Type B pancreatic cell (in vitro differentiated cells): ENCODE measurements around the gene TBCCD1. TPM values are rescaled to one million over a fixed set of nuclear protein-coding genes. Genes with fewer than 3 reads are reported as not detected.
"Not testable (repeated sequence)": the region's sequence is repeated elsewhere in the genome, so short reads cannot be mapped to it uniquely, and the experiment has no call there.

Source experiments
- DNase-seq: peaks from one replicate; pipeline ENCODE4 v3.0.0; 2021; ENCODE audit warnings: mixed read lengths; ENCODE audit not compliant: unreplicated experiment; ENCODE audit errors: extremely low spot score
- H3K27ac Mint-ChIP-seq: 2 replicates; pipeline ENCODE4 v1.8.0; 2021; ENCODE audit warnings: mild to moderate bottlenecking, mixed read lengths
- H3K27me3 Mint-ChIP-seq: 2 replicates; pipeline ENCODE4 v1.8.0; 2021; ENCODE audit warnings: mixed read lengths
- H3K36me3 Mint-ChIP-seq: 2 replicates; pipeline ENCODE4 v1.8.0; 2021; ENCODE audit warnings: mixed read lengths
- H3K4me1 Mint-ChIP-seq: one replicate; pipeline ENCODE4 v1.8.0; 2021; ENCODE audit warnings: mixed read lengths; ENCODE audit not compliant: unreplicated experiment
- H3K4me3 Mint-ChIP-seq: 2 replicates; pipeline ENCODE4 v1.8.0; 2021; ENCODE audit warnings: mild to moderate bottlenecking, mixed read lengths
- H3K9me3 Mint-ChIP-seq: 2 replicates; pipeline ENCODE4 v1.8.0; 2021; ENCODE audit warnings: mixed read lengths
- CTCF ChIP-seq: fragments of 200-600 bp; sonication (generic); conservative IDR thresholded peaks from 2 replicates; pipeline ENCODE4 v1.5.0; 2021; ENCODE audit warnings: antibody characterized with exemption, mild to moderate bottlenecking
- total RNA-seq: library from RNA; stranded (reverse); gene quantifications from 2 replicates; pipeline ENCODE4 v1.2.1, GENCODE V29; 2021; ENCODE audit warnings: low replicate concordance

The TBCCD1 gene
- total RNA-seq, 1 donor from 2014 or later, result 16.6 TPM

DNA sequence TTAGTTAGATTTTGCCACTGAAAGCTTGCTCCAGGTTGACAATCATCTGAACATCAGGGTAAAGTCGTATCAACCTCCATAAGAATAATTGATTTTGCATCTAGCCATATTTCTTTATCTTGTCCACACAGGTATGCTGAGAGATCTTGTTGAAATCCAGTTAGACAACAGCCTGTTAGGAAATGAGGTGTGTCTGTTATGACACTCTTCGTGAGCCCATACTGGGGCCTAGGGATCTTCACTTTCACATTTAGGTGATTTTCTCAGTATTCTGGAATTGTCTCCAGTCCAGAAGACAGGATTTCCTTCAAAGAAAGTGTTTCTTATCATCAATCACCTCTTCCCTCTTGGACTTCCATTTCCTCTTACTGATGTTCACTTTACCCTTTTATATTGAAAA is 21.5 kb upstream of the TBCCD1 start:
- Mint-ChIP-seq H3K4me1 (peaks cover 4% of the 10 kb centered on the region), H3K4me3 (peak overlapping the region; percentile 74), H3K27ac (peak overlapping the region; percentile 96), H3K9me3 (no peaks in the 10 kb centered on the region), H3K36me3 (peaks cover 11% of the 10 kb centered on the region), H3K27me3 (no peaks in the 10 kb centered on the region)
- TF ChIP-seq CTCF, result no peak
- DNase-seq, result no peak

DNA sequence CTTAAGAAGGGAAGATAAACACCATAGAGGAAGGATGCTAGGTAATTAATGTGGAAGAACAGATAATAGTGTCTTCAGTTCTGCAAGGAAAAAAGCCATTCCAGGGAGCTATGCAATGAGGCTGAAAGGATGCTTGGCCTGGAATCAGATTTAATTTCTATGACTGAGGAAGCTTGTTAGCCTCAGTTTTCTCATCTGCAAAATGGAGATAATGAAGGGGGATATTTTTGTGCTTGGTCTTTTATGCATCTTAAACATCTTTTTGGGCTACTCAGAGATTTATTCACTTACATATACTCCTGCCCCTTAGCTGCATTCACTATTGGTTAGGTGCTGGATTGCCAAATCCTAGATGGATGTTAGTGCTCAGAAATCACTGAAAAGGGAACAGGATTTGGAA is 20.0 kb upstream of the TBCCD1 start:
- Mint-ChIP-seq H3K27ac (no peak overlapping the region), H3K27me3 (no peaks in the 10 kb centered on the region), H3K4me3 (no peak overlapping the region), H3K9me3 (no peaks in the 10 kb centered on the region), H3K36me3 (peaks cover 11% of the 10 kb centered on the region), H3K4me1 (peaks cover 4% of the 10 kb centered on the region)
- no peak for TF ChIP-seq CTCF
- DNase-seq, result no peak

GRCh38 chr3:186586245-186586644 is 19.1 kb upstream of the TBCCD1 start:
- H3K4me3 Mint-ChIP-seq, H3K27ac Mint-ChIP-seq, H3K9me3 Mint-ChIP-seq, DNase-seq, H3K27me3 Mint-ChIP-seq, H3K4me1 Mint-ChIP-seq: not testable (repeated sequence)
- H3K36me3 Mint-ChIP-seq, result peaks cover 15% of the 10 kb centered on the region

DNA sequence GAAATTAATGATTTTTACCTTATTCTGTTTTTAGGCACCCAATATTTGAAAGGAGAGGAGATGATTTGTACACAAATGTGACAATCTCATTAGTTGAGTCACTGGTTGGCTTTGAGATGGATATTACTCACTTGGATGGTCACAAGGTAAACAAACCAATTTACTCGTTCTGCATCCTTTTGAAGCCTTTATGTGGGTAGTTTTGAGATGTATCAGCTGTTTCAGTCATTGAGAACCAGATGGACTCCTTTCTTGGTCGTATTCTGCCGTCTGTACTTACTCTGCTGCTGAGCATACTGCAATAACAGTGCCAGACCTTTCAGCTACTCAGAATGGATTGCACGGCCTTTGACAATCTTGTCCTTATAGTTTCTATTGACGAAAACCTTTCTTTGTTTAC is 16.7 kb upstream of the TBCCD1 start:
- DNase-seq, result no peak
- Mint-ChIP-seq H3K4me1 (peaks cover 4% of the 10 kb centered on the region), H3K36me3 (peaks cover 21% of the 10 kb centered on the region)

DNA sequence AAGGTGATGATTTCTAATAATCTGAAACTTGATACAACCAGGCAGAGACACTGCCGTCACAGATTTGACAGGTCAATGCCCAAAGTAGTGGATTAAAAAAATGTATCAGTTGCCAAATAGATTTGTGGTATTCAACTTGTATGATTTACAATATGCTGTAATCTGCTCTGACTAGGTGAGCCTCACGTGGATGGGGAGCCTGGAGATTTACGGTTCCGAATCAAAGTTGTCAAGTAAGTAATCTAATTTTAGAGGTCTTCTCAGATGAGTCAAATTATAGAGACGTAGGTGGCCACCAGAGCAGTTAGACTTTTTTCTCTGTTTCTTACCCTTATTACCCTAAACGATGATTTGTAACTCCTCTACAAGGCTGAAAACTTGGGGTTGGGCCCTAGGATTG is 15.4 kb upstream of the TBCCD1 start:
- Mint-ChIP-seq H3K4me1 (no peaks in the 10 kb centered on the region), H3K4me3 (no peak overlapping the region), H3K36me3 (peaks cover 23% of the 10 kb centered on the region), H3K27ac (no peak overlapping the region), H3K9me3 (no peaks in the 10 kb centered on the region), H3K27me3 (no peaks in the 10 kb centered on the region)
- no peak for DNase-seq
- TF ChIP-seq CTCF, result no peak

More for the DNA sequence above, 16.7 kb upstream of the TBCCD1 start:
- Mint-ChIP-seq H3K9me3 (no peaks in the 10 kb centered on the region), H3K27ac (no peak overlapping the region), H3K27me3 (no peaks in the 10 kb centered on the region), H3K4me3 (no peak overlapping the region)
- no peak for TF ChIP-seq CTCF

DNA sequence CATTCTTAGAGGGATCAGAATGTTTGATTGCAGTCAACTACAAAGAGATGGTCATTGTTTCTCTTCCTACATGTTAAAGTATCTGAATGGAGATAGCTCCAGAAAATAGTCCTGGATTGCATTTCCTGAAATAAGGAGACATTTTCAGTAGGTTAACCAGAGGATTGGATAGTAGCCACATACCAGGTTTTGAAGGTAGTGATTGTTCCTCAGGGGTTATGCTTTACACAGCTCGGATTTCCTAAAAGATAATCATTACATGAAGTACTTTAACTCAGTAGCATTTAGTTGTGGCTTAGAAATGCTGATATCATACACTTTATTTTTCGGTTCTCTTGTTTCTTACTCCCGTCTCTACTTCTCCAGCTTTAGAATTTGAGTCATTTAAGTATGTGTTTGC is 13.6 kb upstream of the TBCCD1 start:
- no peak for DNase-seq
- no peak for TF ChIP-seq CTCF
- H3K27ac Mint-ChIP-seq, result no peak overlapping the region
- H3K36me3 Mint-ChIP-seq, result peaks cover 27% of the 10 kb centered on the region
- no peak overlapping the region for H3K4me3 Mint-ChIP-seq
- H3K9me3 Mint-ChIP-seq, result no peaks in the 10 kb centered on the region
- no peaks in the 10 kb centered on the region for H3K4me1 Mint-ChIP-seq
- H3K27me3 Mint-ChIP-seq, result no peaks in the 10 kb centered on the region
